HG03135 (cell line): ENCODE results near the gene NEUROD2.

ENCODE experiments used
- ATAC-seq: cut with Tn5 transposase; IDR thresholded peaks from one replicate; pipeline ENCODE4 v1.9.1; 2021; ENCODE audit warnings: mild to moderate bottlenecking, moderate library complexity; ENCODE audit not compliant: unreplicated experiment

The NEUROD2 gene

DNA sequence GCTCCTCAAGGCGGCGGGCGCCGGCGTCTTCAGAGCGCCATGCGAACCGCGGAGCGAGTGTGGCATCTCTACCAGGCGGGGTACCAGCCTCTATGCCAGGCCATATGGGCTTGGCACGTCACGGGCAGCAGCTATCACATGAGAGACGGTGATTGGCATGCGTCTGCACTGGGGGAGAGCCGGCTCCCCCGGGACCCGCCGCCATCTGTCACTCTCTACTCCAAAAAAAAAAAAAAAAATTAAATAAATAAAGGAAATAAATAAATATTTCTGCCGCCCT is at the start of gene NEUROD2:
NEUROD2 (minus strand) TSS at position 70 of the 280 bp plus-strand sequence. CDS start 1,321 bp downstream, outside the sequence.
- ATAC-seq: no peak

DNA sequence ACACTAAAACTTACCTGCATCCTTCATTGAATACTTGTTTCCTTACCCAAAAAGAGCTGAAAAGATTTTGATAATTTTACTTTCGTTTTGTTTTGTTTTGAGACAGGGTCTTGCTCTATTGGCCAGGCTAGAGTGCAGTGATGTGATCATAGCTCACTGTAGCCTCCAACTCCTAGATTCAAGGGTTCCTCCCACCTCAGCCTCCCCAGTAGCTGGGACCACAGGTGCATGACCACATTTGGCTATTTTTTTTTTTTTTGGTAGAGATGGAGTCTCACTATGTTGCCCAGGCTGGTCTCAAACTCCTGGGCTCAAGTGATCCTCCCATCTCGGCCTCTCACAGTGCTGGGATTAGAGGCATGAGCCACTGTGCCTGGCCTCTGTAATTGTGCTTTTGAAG is 47.4 kb upstream of the NEUROD2 start:
- no peak for ATAC-seq

DNA sequence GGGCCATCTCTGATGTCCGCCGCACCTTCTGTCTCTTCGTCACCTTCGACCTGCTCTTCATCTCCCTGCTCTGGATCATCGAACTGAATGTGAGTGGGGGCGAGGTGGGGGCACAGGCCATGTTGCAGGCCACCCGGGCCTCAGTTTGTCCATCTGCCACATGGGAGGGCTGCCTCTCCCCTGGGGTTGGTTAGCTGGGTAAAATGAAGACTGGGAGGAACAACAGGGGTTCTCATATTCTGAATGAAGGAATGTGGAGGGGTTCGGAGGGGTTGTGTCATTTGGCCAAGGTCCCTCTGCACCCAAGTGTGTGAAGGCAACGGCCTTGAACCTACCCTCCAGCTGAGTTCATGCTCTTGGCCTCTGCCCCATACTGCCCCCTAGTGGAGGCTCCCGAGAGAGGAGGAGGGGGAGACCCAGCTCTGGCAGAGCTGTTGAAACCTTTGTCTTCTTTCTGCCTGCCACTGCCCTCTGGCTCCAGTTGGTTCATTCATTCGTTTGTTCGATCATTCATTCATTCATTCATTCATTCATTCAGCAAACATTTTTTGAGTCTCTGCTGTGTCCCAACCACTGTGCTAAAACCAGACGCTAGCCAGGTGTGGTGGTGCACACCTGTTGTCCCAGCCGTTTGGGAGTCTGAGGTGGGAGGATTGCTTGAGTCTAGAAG is 46.1 kb upstream of the NEUROD2 start:
- no peak for ATAC-seq

DNA sequence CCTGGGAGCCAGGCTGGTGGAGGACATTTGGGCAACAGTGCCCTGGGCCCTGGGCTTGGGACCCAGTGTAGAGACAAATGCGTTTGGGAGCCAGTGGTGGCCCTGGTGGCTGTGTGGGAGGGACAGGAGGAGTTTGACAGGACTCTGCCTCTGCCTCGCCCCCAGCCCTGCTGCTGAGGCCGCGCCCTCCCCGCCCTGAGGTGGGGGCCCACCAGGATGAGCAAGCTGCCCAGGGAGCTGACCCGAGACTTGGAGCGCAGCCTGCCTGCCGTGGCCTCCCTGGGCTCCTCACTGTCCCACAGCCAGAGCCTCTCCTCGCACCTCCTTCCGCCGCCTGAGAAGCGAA is 45.6 kb upstream of the NEUROD2 start:
- no peak for ATAC-seq

DNA sequence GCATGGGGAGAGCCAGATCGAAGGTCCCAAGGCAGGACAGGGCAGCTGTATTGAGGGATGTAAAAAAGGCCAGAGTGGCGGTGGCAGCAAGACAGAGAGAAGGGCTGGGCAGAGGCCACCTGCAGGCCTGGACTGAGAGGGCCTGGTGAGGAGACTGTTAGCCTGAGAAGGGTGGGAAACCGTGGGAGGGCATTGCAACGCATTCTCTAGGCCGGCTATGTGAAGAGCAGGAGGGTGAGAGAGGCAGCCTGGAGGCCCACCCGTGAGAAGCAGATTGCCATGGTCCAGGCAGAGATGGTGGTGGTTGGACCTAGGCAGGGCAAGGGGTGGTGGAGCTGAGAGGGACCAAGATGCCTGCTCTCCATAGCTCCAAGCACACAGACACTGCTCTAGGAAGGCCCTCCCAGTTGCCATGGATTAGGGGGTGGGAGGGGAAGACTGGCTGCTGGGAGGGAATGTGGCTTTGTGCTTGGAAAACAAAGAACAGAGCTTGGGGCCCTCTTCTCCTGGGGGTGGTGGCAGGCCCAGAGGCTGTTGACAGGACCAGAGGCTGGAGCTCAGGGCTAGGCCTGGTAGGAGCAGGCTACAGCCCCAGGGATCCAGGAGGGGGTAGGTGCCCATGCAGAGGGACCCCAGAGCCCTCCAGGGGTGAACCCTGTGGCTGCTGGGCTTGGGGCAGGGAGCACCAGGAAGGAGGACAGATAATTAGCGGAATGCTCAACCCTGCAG is 45.0 kb upstream of the NEUROD2 start:
- no peak for ATAC-seq

DNA sequence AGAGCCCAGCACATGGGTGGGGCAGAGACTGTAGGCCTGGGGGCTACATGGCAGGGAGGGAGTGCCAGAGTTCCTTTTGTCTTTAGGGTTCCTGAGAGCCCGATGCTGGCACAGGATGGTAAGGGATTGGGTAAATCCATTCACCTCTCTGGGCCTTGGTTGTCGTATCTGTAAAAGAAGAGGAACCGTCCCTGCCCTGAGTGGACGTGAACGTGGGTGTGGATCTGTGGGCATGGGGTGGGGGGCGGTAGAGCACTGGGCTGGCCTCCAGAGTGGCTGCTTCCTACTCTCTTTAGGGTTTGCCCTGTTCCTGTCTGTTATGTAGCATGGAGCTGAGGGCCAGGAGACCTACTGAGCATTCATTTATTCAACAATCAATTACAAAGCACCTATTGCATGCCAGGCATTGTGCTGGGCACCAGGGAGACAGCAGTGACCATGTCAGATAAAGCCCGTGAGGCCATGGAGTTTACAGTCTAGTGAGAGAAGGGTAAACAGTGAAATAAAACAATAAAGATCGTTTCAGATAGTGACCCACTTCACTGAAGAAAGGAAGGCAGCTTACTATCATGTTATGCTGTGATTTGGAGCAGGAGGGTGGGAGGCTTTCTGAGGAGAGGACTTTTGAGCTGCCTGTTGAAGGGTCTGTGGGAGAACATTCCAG is 44.3 kb upstream of the NEUROD2 start:
- ATAC-seq: no peak

DNA sequence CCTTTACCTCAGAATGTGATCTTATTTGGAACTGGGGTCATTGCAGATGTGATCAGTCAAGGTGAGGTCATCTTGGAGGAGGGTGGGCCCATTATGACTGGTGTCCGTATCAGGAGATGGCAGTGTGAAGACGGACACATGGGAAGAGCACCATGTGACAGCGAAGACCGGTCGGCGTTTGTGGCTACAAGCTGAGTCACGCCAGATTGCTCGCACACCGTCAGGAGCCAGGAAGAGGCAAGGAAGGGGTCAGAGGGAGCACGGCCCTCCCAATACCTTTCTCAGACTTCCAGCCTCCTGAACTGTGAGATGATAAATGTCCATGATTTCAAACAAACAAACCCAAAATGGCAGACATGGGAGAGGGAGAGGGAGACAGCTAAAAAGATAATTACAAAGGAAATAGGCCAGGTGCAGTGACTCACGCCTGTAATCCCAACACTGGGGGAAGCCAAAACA is 42.4 kb upstream of the NEUROD2 start:
- no peak for ATAC-seq

DNA sequence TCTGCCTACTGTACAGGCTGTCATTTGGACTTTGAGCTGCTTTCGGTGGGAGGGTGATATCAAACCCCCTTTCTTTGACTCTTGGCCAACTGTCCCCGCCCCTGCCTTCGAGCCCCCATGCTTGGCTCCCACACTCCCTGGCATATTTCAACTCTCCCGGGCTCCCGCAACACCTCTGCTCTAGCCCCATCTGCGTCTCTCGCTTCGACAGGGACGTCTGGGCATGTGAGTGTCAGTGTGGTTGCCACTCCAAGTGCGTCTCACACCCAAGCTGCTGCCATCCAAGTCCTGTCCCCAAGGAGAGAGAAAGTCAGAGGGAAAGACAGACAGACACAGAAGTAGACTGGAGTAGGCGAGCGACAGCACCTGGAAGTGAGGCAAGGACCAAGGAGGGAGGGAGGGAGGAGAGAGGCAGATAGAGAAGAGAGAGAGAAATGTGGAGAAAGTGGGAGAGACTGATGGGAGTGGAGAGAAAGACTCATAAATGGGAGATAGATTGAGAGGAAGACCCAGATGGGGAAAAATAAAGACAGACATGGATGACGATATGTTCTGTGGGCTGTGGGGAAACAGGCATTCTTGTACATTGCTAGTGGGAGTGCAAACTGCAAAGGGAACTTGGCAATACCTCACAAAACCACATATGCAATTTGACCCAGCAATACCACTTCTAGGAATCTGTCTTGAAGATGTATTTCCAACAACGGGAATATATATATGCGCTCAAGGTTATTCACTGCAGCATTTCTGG is 41.1 kb upstream of the NEUROD2 start:
- no peak for ATAC-seq

DNA sequence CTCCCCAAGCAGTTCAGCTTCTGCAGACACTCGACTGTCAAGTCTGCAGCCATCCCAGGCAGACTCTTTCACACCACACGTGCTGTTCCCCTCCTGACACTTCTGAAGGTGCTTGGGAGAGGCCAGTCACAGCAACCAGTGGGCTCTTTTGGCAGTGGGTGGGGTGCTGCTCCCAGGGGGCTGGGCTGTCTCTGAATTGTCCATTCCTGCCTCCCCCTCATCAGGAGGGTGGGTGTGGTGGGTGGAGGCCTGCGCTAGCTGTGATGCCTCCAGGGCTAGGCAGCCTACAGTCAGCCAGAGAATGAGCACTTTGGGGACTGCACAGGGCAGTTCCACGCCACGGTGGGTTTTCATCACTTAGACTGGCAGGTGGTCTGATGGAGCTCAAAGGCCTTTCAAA is 39.5 kb upstream of the NEUROD2 start:
- no peak for ATAC-seq

DNA sequence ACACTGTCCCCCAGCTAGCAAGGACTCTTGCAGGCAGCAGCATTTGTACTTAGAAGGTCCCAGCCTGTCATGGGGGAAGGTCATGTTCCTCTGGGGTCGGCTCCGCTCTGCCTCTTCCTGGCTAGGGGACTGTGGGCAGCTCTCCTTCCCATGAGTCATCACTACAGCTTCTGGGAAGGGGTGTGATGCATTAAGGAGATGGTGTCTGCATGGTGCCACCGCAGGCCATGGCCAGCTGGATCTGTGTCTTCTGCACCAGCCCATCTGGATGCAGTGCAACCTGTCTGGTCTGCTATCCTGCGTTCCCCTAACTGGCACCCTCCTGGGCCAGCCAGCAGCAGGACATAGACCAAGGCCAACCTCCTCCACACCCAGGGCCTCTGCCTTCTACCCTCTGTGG is 35.6 kb upstream of the NEUROD2 start:
- no peak for ATAC-seq

DNA sequence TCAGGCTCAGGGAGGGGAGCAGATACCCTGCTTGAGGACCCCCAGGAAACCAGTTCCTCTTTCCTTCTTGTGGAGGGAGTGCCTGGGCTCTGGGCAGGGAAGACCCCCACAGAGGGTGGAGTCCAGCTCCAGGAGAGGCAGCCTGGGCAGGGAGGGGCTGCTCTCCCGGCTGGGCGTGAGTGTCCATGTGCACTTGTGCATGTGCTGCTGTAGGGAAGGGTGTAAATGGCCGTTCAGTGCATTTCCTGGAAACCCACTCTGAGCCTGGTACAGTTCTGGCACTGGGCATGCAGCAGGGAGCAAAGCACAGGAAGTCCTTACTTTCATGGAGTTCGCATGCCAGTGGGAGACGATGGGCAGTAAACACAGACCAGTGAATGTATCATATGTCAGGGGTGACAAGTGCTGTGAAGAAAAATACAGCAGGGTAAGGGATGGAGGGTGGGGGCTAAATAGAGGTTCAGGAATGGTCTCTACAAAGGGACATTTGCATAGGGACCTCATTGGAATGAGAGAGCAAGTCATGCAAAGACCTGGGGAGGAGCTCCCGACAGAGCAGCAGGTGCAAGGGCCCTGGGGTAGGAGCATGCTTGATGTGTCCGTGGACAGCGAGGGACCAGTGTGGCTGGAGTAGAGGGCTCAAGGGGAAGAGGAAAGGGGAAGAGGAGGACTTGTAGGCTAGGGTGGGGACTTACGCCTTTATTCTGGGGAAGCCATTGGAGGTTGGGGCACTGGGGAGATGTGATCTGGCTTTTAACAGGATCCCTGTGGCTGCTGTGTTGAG is 34.8 kb upstream of the NEUROD2 start:
- no peak for ATAC-seq

DNA sequence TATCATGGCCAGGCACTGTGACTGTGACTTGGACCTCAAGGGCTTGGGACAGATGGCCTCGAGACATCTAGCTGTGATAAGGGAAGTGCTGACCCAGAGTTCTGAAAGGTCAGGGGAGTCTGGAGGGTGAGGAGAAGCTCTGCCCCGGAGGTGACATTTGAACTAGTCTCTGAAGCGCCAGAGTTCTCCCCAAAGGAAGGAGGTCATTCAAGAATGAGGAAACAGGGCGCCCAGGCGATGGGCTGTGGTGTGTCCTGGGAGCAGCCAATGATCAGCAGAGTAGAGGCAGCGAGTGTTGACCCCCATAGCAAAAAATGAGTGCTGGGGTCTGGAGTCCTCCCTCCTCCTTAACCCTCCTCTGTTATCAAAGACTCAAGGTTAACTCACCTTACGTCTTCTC is 34.2 kb upstream of the NEUROD2 start:
- ATAC-seq: no peak

DNA sequence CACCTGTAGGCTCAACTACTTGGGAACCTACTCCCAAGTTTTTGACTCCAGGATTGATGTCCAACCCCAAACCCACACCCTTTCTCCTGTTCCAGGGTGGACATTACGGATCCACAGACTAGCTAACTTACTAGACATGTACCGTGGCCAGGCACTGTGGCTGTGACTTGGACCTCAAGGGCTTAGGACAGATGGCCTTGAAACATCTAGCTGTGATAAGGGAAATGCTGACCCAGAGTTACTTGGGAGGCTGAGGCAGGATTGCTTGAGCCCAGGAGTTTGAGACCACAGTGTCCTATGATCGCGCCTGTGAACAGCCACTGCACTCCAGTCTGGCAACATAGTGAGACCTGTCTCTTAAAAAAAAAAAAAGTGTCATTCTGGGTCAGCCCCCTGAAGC is 33.4 kb upstream of the NEUROD2 start:
- no peak for ATAC-seq

DNA sequence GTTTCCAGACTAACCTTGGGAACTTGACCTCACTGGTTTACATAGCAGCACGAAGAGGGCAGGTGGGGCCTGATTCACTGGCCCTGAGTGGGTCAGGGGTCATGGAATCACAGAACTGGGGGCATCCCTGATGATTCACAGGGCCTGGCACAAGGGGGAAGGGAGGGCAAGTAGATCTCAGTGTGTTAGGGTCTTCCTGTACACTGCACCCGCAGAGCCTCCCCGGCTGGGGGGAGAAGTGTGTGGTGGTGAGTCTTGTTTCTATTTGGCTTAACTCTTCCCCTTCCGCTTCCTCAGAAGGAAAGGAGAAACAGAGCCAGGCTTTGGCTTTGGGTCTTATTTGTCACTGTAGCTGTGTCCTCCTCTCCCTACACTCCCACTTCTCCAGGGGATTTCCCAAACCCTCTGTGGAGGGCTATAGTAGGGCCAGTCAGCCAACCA is 32.9 kb upstream of the NEUROD2 start:
- ATAC-seq: no peak

DNA sequence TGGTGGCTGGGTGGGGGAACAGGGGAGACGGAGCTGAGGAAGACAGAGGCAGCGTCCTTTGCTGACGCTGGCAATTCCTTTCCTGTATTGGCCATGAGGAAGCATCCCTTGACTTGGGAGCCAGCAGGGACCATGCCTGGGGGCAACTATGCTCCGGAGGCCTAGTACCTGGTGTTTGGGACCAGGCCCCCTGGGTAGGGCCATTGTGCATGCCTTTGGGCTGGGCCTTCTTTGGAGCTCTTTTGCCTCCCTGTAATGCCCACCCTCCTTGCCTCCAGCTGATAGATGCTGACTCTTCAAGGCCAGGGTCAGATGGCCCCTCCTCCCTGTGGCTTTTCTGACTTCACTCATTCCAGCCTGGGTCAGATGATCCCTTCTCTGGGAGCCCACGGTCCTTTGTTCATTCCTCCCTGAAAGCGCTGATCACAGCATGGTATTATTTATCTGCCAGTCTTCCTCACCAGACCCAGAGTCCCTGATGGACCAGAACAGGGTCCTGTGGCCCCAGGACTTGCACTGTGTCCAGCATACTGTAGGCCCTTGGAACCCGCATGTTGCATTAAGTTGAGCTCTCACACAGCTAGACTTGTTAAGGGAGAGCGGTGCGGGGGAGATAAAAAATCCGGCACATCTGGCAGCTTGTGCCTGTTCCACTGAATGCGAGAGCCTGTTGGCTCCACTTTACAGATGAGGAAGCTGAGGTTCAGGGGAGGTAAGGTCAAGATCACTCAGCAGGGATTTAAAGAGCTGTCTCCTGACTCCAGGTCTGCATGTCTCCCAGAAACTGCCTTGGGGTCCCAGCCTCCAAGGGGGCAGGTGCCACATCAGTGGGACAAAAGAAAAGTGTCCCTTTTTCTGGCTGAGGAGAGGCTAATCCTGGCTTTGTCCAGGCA is 32.1 kb upstream of the NEUROD2 start:
- no peak for ATAC-seq

DNA sequence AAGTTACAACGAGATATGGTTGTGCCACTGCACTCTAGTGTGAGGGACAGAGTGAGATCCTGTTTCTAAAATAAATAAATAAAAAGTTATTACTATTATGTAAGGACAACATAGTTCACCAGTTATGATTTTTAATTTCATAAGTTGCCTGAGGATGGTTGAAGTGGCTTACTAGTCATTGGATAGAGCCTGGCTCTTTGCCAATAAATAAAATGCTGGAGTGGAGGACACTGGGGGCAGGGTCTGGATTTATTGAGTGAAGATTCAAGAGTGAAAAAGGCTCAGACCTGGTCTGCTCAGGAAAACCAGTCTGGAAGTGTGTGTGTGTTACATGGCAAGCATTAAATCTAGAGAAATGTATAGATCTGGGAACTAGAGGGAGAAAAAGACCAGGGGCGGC is 31.3 kb upstream of the NEUROD2 start:
- ATAC-seq: no peak

DNA sequence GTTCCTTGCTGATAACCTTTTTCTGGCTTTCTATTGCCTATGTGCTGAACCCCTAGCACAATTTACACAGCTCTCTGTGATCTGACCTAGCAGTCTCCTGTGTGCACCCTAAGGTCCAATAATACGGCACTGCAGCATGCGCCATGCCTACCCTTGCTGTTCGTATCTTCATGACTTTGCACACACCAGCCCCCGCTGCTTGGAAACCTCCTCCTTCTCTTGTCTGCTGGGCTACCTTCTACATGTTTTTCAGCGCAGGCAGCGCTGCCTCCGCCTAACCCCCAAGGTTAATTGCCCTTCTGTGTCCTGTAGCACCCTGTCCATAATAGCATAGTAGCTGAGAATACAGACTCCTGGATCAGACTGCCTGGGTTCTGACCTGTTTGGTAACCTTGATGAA is 30.6 kb upstream of the NEUROD2 start:
- ATAC-seq: no peak

DNA sequence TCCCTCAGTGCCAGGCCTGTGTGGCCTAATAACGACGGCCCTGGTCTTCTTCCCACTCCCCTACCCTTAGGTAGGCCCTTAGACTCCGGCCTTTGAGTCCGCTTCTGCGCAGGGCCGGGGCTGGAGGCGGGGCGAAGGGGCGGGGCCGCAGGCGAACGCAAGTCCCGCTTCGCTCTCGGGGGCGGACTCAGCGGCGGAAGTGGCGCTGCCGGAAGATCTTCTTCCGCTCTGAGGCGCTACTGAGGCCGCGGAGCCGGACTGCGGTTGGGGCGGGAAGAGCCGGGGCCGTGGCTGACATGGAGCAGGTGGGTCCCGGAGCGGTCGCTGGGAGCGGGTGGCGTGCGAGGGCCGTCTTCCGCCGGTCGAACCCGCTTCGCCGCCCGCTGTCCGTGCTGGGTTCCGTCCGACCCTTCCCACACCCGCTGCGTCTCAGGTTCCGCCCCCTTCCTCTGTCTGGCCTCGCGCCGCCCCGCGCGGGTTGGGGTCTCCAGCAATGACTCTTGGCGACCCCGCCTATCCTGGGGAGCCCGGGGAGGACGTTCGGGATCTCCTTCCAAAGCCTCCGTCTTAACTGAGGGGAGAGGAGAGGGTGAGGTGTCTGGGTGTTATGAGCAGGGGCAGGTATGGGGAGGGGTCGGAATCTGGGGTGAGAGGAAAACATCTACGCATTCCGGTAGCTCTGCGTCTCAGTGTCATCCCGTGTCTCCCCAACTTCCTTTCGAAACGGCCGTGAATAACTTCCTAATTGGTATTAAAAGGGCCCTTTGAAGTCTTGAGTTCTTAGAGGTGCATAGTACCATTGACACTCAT is 29.4 kb upstream of the NEUROD2 start, which contains the start of gene STARD3:
STARD3 (plus strand) TSS at position 218 of the 810 bp plus-strand sequence. CDS start 16,388 bp downstream, outside the sequence.
- ATAC-seq: peak; percentile 78

DNA sequence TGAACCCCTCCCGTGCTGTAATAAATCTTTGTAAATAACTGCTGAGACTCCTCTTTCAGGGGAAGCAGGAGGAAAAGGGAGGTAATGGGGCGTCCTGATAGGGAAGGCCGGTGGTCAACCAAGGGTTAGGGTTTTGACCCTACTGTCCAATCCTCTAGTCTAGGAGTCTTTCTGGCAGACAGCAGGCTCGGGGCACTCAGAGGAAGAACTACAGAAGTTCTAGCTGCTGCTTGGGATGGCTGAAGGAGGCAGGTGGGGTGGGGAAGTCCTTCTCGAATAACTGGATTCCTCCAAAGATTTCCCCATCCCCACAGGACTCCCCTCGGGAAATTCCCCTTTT is 28.8 kb upstream of the NEUROD2 start:
- ATAC-seq: peak; percentile 35
